Smooth muscle cell of the coronary artery (primary cell): ENCODE measurements around the gene HEXA. TPM values are rescaled to one million over a fixed set of nuclear protein-coding genes. Genes with fewer than 3 reads are reported as not detected.

Experiments
- total RNA-seq: library from RNA; depleted of rRNA; stranded (reverse); fragments of >200 nt; gene quantifications from 2 replicates; pipeline ENCODE4 v1.2.3, GENCODE V29; 2014; ENCODE audit warnings: low replicate concordance

Gene HEXA
- total RNA-seq, result 58.2 and 59.8 TPM in 2 replicates

GRCh38 chr15:72375846-72376581 lies at the start of gene HEXA:
HEXA (minus strand) TSS chr15:72376014; CDS start chr15:72375972, 42 bp downstream.

GRCh38 chr15:72397796-72398588 lies 22.2 kb upstream of the HEXA start, which contains the start of gene TMEM202:
TMEM202 (plus strand) TSS chr15:72398305; CDS start chr15:72398327, 22 bp downstream.

GRCh38 chr15:72319985-72320671 lies 55.7 kb downstream of the HEXA start, which contains the start of gene CELF6:
CELF6 (minus strand) TSS chr15:72320157; CDS start chr15:72319874, 283 bp downstream.

Other genes with a start within 250 kb of the HEXA start
- gene GRAMD2A, start 178.2 kb downstream of the HEXA start, total RNA-seq, result 0.08 and 1.4 TPM in 2 replicates
- 1,418 and 2,202 TPM in 2 replicates for gene PKM, start 144.8 kb downstream of the HEXA start, total RNA-seq
- gene PARP6, start 103.5 kb downstream of the HEXA start, total RNA-seq, result 10.3 and 20.0 TPM in 2 replicates
- gene CELF6, start 55.9 kb downstream of the HEXA start, total RNA-seq, result 0.15 and 0.35 TPM in 2 replicates
- gene TMEM202, start 22.3 kb upstream of the HEXA start, total RNA-seq, result not detected in 2 replicates
- 38.1 and 162 TPM in 2 replicates for gene ARIH1, start 98.3 kb upstream of the HEXA start, total RNA-seq